OCI-LY1 (cell line): ENCODE data around the gene SERPINA9.
A peak's percentile ranks its signal among the peaks of the same experiment; 100 is the strongest.

Experiments
- H2AFZ ChIP-seq: fragments of 200-600 bp; sonication (generic), shearing (Covaris generic); 2 replicates; pipeline ENCODE4 v1.6.0; 2014; ENCODE audit warnings: antibody characterized with exemption, mild to moderate bottlenecking, low read length
- H3F3A ChIP-seq: fragments of 200-600 bp; sonication (generic), shearing (Covaris generic); 2 replicates; pipeline ENCODE4 v1.6.0; 2014; ENCODE audit warnings: mild to moderate bottlenecking, antibody characterized with exemption, low read length, moderate library complexity; ENCODE audit not compliant: insufficient read depth
- H3K27ac ChIP-seq: fragments of 200-600 bp; sonication (generic); 2 replicates; pipeline ENCODE4 v1.5.1; 2014; ENCODE audit warnings: low read length, mixed run types, mild to moderate bottlenecking, low read depth; ENCODE audit not compliant: poor library complexity, severe bottlenecking
- H3K27me3 ChIP-seq: fragments of 200-600 bp; sonication (generic); 2 replicates; pipeline ENCODE4 v1.6.0; 2014; ENCODE audit warnings: antibody characterized with exemption, mild to moderate bottlenecking, low read length, moderate library complexity; ENCODE audit not compliant: insufficient read depth
- H3K36me3 ChIP-seq: fragments of 200-600 bp; sonication (generic); 2 replicates; pipeline ENCODE4 v1.6.1; 2014; ENCODE audit warnings: mild to moderate bottlenecking, antibody characterized with exemption, low read length, moderate library complexity, mixed read lengths; ENCODE audit not compliant: insufficient read depth
- H3K4me1 ChIP-seq: fragments of 200-600 bp; sonication (generic); 2 replicates; pipeline ENCODE4 v1.5.1; 2014; ENCODE audit warnings: mild to moderate bottlenecking, low read length, moderate library complexity; ENCODE audit not compliant: insufficient read depth, severe bottlenecking
- H3K4me2 ChIP-seq: fragments of 200-600 bp; sonication (generic), shearing (Covaris generic); 2 replicates; pipeline ENCODE4 v1.6.1; 2014; ENCODE audit warnings: low read length
- H3K4me3 ChIP-seq: fragments of 200-600 bp; sonication (generic); 2 replicates; pipeline ENCODE4 v1.5.1; 2014; ENCODE audit warnings: low read length, low read depth, mild to moderate bottlenecking, mixed read lengths; ENCODE audit not compliant: poor library complexity, severe bottlenecking
- H3K79me2 ChIP-seq: fragments of 200-600 bp; shearing (Covaris generic); 2 replicates; pipeline ENCODE4 v1.6.1; 2016; ENCODE audit warnings: mixed run types, low read length, mixed read lengths; ENCODE audit not compliant: insufficient read depth
- H3K9ac ChIP-seq: fragments of 200-600 bp; sonication (generic), shearing (Covaris generic); 2 replicates; pipeline ENCODE4 v1.6.1; 2014; ENCODE audit warnings: mild to moderate bottlenecking, low read length, mixed read lengths
- H3K9me2 ChIP-seq: fragments of 200-600 bp; sonication (generic), shearing (Covaris generic); 2 replicates; pipeline ENCODE4 v1.6.1; 2014; ENCODE audit warnings: low read depth, mild to moderate bottlenecking, low read length, mixed read lengths
- H3K9me3 ChIP-seq: fragments of 200-600 bp; shearing (Covaris generic); 2 replicates; pipeline ENCODE4 v1.6.1; 2014; ENCODE audit warnings: low read length, mixed read lengths
- H4K20me1 ChIP-seq: fragments of 200-600 bp; sonication (generic), shearing (Covaris generic); 2 replicates; pipeline ENCODE4 v1.6.0; 2016; ENCODE audit warnings: mild to moderate bottlenecking, low read length; ENCODE audit not compliant: insufficient read depth
- CTCF ChIP-seq: fragments of 200-600 bp; sonication (generic), shearing (Covaris generic); IDR thresholded peaks from 2 replicates; pipeline ENCODE4 v1.5.1; 2017; ENCODE audit warnings: mild to moderate bottlenecking, antibody characterized with exemption, low read length, moderate library complexity, mixed read lengths
- EZH2 ChIP-seq: fragments of 200-600 bp; sonication (generic), shearing (Covaris generic); IDR thresholded peaks from 2 replicates; pipeline ENCODE4 v1.8.0; 2017; ENCODE audit warnings: borderline replicate concordance, mixed run types, mild to moderate bottlenecking, antibody characterized with exemption, low read length, moderate library complexity, mixed read lengths

SERPINA9 gene

GRCh38 chr14:94522115-94522724 is 46.2 kb upstream of the SERPINA9 start:
- Histone ChIP-seq H3K9me2 (no peaks in the 10 kb centered on the region), H2AFZ (no peak overlapping the region), H3K9me3 (no peaks in the 10 kb centered on the region), H3K4me1 (no peaks in the 10 kb centered on the region), H3K27ac (no peak overlapping the region), H4K20me1 (no peaks in the 10 kb centered on the region), H3K4me2 (no peak overlapping the region), H3K79me2 (no peaks in the 10 kb centered on the region), H3K27me3 (no peaks in the 10 kb centered on the region), H3K4me3 (no peak overlapping the region), H3F3A (no peaks in the 10 kb centered on the region), H3K36me3 (no peaks in the 10 kb centered on the region), H3K9ac (no peak overlapping the region)
- TF ChIP-seq EZH2 (no peak), CTCF (no peak)

GRCh38 chr14:94521375-94522114 is 45.5 kb upstream of the SERPINA9 start:
- Histone ChIP-seq H2AFZ (no peak overlapping the region), H3K27ac (no peak overlapping the region), H3K27me3 (no peaks in the 10 kb centered on the region), H3K9me3 (no peaks in the 10 kb centered on the region), H3K79me2 (no peaks in the 10 kb centered on the region), H4K20me1 (no peaks in the 10 kb centered on the region), H3K4me3 (no peak overlapping the region), H3K9me2 (no peaks in the 10 kb centered on the region), H3K36me3 (no peaks in the 10 kb centered on the region), H3K4me1 (no peaks in the 10 kb centered on the region), H3K4me2 (no peak overlapping the region), H3K9ac (no peak overlapping the region), H3F3A (no peaks in the 10 kb centered on the region)
- TF ChIP-seq CTCF (0 out of 2 replicates have a peak, but pooled peaks have one; percentile 4), EZH2 (no peak)

GRCh38 chr14:94517641-94518257 is 41.8 kb upstream of the SERPINA9 start:
- Histone ChIP-seq H3K4me1 (no peaks in the 10 kb centered on the region), H3K9me3 (no peaks in the 10 kb centered on the region), H3K4me2 (no peak overlapping the region), H3K9ac (no peak overlapping the region), H3K36me3 (no peaks in the 10 kb centered on the region), H3K79me2 (no peaks in the 10 kb centered on the region), H3K27ac (no peak overlapping the region), H2AFZ (no peak overlapping the region), H3K9me2 (no peaks in the 10 kb centered on the region), H3K4me3 (no peak overlapping the region), H3K27me3 (peaks cover 6% of the 10 kb centered on the region; the same call in 1 of the 2 replicates), H4K20me1 (no peaks in the 10 kb centered on the region), H3F3A (no peaks in the 10 kb centered on the region)
- no peak for TF ChIP-seq CTCF
- no peak for TF ChIP-seq EZH2
